ENCODE measurements around the gene PYROXD2.

PYROXD2 gene

GRCh38 chr10:98366062-98366530 lies 48.9 kb downstream of the PYROXD2 start:
- peaks cover 4% of the 10 kb centered on the region for H3K4me1 ChIP-seq (ENCODE audit: control insufficient read depth, insufficient read depth, low read length)
- no CpG with 5 or more reads among the region's 6 CpGs for WGBS (ENCODE audit: insufficient coverage, insufficient read length)
- no peak for DNase-seq (ENCODE audit: low read depth, low spot score)
- H3K4me3 ChIP-seq (ENCODE audit: low read length) = no peak overlapping the region
- H3K27ac ChIP-seq (ENCODE audit: low read length) = no peak overlapping the region
- no peaks in the 10 kb centered on the region for H3K9me3 ChIP-seq (ENCODE audit: control insufficient read depth, insufficient read depth, low read length)
- H3K27me3 ChIP-seq (ENCODE audit: control insufficient read depth, insufficient read depth, low read length) = no peaks in the 10 kb centered on the region
- no peaks in the 10 kb centered on the region for H3K36me3 ChIP-seq (ENCODE audit: control insufficient read depth, insufficient read depth, low read length)

DNA sequence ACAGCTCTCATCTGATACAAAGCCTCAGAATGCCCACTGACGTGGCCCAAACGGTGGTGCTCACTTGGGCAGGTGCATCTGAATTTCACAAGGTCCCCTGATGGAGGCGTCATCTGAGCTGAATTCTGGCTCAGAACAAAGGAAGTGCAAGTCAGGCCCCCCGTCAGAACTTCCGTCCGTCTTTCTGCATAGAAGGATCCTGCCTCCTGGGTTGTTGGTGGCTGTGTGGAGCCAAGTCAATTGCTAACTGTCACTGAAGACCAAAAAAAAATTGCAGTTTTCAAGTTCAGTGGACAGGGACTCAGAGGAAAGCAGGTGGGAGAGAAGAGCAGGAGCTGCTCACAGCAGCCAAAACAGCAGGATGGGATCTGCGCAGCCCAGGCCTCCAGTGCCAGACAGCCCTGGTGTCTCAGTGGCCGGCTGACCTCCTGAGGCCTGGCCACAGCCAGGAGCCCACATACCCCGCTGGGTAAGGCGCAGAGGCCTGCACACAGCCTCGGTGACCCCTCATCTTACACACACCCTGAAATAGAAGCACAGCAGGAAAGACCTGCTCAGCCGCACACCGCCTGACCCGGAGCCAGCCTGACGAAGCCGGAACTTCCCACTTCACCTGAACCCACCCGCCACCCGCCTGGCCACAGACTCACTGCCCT lies 49.4 kb downstream of the PYROXD2 start:
- WGBS (ENCODE audit: insufficient coverage, insufficient read length) = no CpG with 5 or more reads among the region's 18 CpGs
- Histone ChIP-seq H3K4me3 (ENCODE audit: low read length) (no peak overlapping the region), H3K4me1 (ENCODE audit: control insufficient read depth, insufficient read depth, low read length) (peaks cover 4% of the 10 kb centered on the region), H3K27me3 (ENCODE audit: control insufficient read depth, insufficient read depth, low read length) (no peaks in the 10 kb centered on the region), H3K27ac (ENCODE audit: low read length) (no peak overlapping the region), H3K9me3 (ENCODE audit: control insufficient read depth, insufficient read depth, low read length) (no peaks in the 10 kb centered on the region), H3K36me3 (ENCODE audit: control insufficient read depth, insufficient read depth, low read length) (no peaks in the 10 kb centered on the region)
- no peak for DNase-seq (ENCODE audit: low read depth, low spot score)

- no peak for DNase-seq (ENCODE audit: low read depth, low spot score)
- Histone ChIP-seq H3K27ac (ENCODE audit: low read length) (no peak overlapping the region), H3K36me3 (ENCODE audit: control insufficient read depth, insufficient read depth, low read length) (no peaks in the 10 kb centered on the region), H3K4me3 (ENCODE audit: low read length) (no peak overlapping the region), H3K4me1 (ENCODE audit: control insufficient read depth, insufficient read depth, low read length) (peaks cover 4% of the 10 kb centered on the region), H3K9me3 (ENCODE audit: control insufficient read depth, insufficient read depth, low read length) (no peaks in the 10 kb centered on the region), H3K27me3 (ENCODE audit: control insufficient read depth, insufficient read depth, low read length) (no peaks in the 10 kb centered on the region)
- no CpG with 5 or more reads among the region's 9 CpGs for WGBS (ENCODE audit: insufficient coverage, insufficient read length)
These were observed 50.4 kb downstream of the PYROXD2 start for GRCh38 chr10:98364432-98365102.

- no CpG with 5 or more reads among the region's 6 CpGs for WGBS (ENCODE audit: insufficient coverage, insufficient read length)
- no peak for DNase-seq (ENCODE audit: low read depth, low spot score)
- Histone ChIP-seq H3K9me3 (ENCODE audit: control insufficient read depth, insufficient read depth, low read length) (no peaks in the 10 kb centered on the region), H3K27ac (ENCODE audit: low read length) (no peak overlapping the region), H3K36me3 (ENCODE audit: control insufficient read depth, insufficient read depth, low read length) (no peaks in the 10 kb centered on the region), H3K4me1 (ENCODE audit: control insufficient read depth, insufficient read depth, low read length) (peaks cover 2% of the 10 kb centered on the region), H3K4me3 (ENCODE audit: low read length) (no peak overlapping the region), H3K27me3 (ENCODE audit: control insufficient read depth, insufficient read depth, low read length) (no peaks in the 10 kb centered on the region)
These were observed 51.8 kb downstream of the PYROXD2 start for GRCh38 chr10:98363220-98363619.

DNA sequence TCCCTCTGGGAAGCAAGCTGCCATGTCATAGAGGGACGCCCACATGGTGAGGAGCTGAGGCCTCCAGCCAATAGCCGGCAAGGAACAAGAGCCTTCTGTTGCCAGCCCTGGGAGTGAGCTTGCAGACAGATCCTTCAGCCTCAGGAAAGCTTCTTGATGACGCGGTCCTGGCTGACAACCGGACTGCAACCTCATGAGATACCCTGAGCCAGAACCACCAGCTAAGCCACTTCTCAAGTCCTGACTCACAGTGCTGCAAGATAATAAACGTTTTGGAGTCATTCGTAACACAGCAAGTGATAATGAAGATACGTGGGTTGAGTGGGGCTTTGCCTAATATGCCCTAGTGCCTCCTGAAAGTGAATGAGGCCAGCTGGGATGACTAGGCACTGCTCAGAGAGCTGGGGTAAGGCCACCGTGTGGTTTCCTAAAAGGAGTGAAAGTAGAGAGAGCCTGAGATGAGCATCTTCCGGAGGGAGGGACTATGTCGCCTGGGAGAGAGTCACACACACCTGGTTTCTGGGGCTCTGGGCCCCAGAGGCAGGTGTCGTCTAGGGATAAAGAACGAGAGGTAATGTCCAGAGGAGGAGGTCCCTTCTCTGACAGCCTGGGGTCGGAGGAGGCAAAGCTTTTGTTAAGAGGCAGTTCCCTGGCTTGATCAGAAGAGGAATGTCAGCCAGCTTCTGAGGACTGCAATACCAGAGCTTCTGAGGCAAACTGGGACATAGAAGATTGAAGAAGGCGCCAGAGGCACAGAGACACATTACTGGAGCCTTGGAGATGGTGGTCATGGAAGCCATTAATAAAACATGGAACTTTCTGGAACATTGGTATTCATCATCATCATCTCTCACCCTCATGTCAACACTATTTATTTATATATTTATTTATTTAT lies 53.6 kb downstream of the PYROXD2 start:
- Histone ChIP-seq H3K36me3 (ENCODE audit: control insufficient read depth, insufficient read depth, low read length) (no peaks in the 10 kb centered on the region), H3K4me3 (ENCODE audit: low read length) (no peak overlapping the region), H3K9me3 (ENCODE audit: control insufficient read depth, insufficient read depth, low read length) (no peaks in the 10 kb centered on the region), H3K27ac (ENCODE audit: low read length) (no peak overlapping the region), H3K27me3 (ENCODE audit: control insufficient read depth, insufficient read depth, low read length) (no peaks in the 10 kb centered on the region), H3K4me1 (ENCODE audit: control insufficient read depth, insufficient read depth, low read length) (no peaks in the 10 kb centered on the region)
- WGBS (ENCODE audit: insufficient coverage, insufficient read length) = no CpG with 5 or more reads among the region's 15 CpGs
- DNase-seq (ENCODE audit: low read depth, low spot score) = no peak

GRCh38 chr10:98357194-98357822 lies 57.7 kb downstream of the PYROXD2 start:
- WGBS (ENCODE audit: insufficient coverage, insufficient read length) = no CpG with 5 or more reads among the region's 5 CpGs

GRCh38 chr10:98354491-98354890 lies 60.5 kb downstream of the PYROXD2 start:
- no peaks in the 10 kb centered on the region for H3K4me1 ChIP-seq (ENCODE audit: control insufficient read depth, insufficient read depth, low read length)
- no peak overlapping the region for H3K27ac ChIP-seq (ENCODE audit: low read length)
- no peaks in the 10 kb centered on the region for H3K36me3 ChIP-seq (ENCODE audit: control insufficient read depth, insufficient read depth, low read length)
- no peaks in the 10 kb centered on the region for H3K27me3 ChIP-seq (ENCODE audit: control insufficient read depth, insufficient read depth, low read length)
- no peak overlapping the region for H3K4me3 ChIP-seq (ENCODE audit: low read length)
- WGBS (ENCODE audit: insufficient coverage, insufficient read length) = no CpG with 5 or more reads among the region's 3 CpGs
- DNase-seq (ENCODE audit: low read depth, low spot score) = no peak
- no peaks in the 10 kb centered on the region for H3K9me3 ChIP-seq (ENCODE audit: control insufficient read depth, insufficient read depth, low read length)

More at GRCh38 chr10:98357194-98357822, 57.7 kb downstream of the PYROXD2 start:
- DNase-seq (ENCODE audit: low read depth, low spot score) = no peak
- H3K36me3 ChIP-seq (ENCODE audit: control insufficient read depth, insufficient read depth, low read length) = no peaks in the 10 kb centered on the region
- no peaks in the 10 kb centered on the region for H3K4me1 ChIP-seq (ENCODE audit: control insufficient read depth, insufficient read depth, low read length)
- H3K4me3 ChIP-seq (ENCODE audit: low read length) = no peak overlapping the region
- no peaks in the 10 kb centered on the region for H3K9me3 ChIP-seq (ENCODE audit: control insufficient read depth, insufficient read depth, low read length)
- no peak overlapping the region for H3K27ac ChIP-seq (ENCODE audit: low read length)
- no peaks in the 10 kb centered on the region for H3K27me3 ChIP-seq (ENCODE audit: control insufficient read depth, insufficient read depth, low read length)

- no peaks in the 10 kb centered on the region for H3K9me3 ChIP-seq (ENCODE audit: control insufficient read depth, insufficient read depth, low read length)
- WGBS (ENCODE audit: insufficient coverage, insufficient read length) = no CpG with 5 or more reads among the region's 7 CpGs
These were observed 61.8 kb downstream of the PYROXD2 start for GRCh38 chr10:98353170-98353569.

DNA sequence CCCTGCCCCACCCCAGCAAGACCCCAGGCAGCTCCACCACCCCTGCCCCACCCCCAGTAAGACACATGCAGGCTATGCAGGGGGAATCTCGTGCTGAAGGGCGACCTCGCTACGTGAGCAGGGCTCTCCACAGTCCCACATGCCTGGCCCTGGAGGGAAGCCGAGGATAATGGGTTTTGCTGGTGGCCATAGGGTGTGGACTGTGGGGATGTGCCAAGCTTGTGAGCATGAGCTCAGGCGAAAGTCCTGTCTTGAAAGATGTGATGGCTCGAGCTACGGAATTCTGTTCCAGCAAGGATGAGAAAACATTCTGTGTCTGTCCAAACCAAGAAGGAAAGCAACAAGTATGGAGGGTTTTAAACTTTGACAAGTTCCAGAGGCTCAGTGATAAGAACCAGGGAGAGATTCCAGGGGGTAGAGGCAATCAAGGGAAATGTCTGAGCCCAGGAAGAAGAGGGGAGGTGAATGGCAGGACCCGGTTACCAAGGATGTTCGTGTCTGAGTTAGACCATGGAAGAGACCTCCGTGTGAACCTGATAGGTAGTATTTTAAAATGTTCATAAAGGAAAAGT lies 63.1 kb downstream of the PYROXD2 start:
- no peak for DNase-seq (ENCODE audit: low read depth, low spot score)
- Histone ChIP-seq H3K4me1 (ENCODE audit: control insufficient read depth, insufficient read depth, low read length) (no peaks in the 10 kb centered on the region), H3K4me3 (ENCODE audit: low read length) (no peak overlapping the region), H3K9me3 (ENCODE audit: control insufficient read depth, insufficient read depth, low read length) (no peaks in the 10 kb centered on the region), H3K27me3 (ENCODE audit: control insufficient read depth, insufficient read depth, low read length) (no peaks in the 10 kb centered on the region), H3K27ac (ENCODE audit: low read length) (no peak overlapping the region), H3K36me3 (ENCODE audit: control insufficient read depth, insufficient read depth, low read length) (no peaks in the 10 kb centered on the region)
- no CpG with 5 or more reads among the region's 11 CpGs for WGBS (ENCODE audit: insufficient coverage, insufficient read length)

More at GRCh38 chr10:98353170-98353569, 61.8 kb downstream of the PYROXD2 start:
- no peak overlapping the region for H3K4me3 ChIP-seq (ENCODE audit: low read length)
- H3K4me1 ChIP-seq (ENCODE audit: control insufficient read depth, insufficient read depth, low read length) = no peaks in the 10 kb centered on the region
- H3K27ac ChIP-seq (ENCODE audit: low read length) = no peak overlapping the region
- no peaks in the 10 kb centered on the region for H3K27me3 ChIP-seq (ENCODE audit: control insufficient read depth, insufficient read depth, low read length)
- DNase-seq (ENCODE audit: low read depth, low spot score) = no peak
- H3K36me3 ChIP-seq (ENCODE audit: control insufficient read depth, insufficient read depth, low read length) = no peaks in the 10 kb centered on the region

- Histone ChIP-seq H3K4me3 (ENCODE audit: low read length) (no peak overlapping the region), H3K4me1 (ENCODE audit: control insufficient read depth, insufficient read depth, low read length) (no peaks in the 10 kb centered on the region), H3K9me3 (ENCODE audit: control insufficient read depth, insufficient read depth, low read length) (no peaks in the 10 kb centered on the region), H3K36me3 (ENCODE audit: control insufficient read depth, insufficient read depth, low read length) (no peaks in the 10 kb centered on the region), H3K27ac (ENCODE audit: low read length) (no peak overlapping the region), H3K27me3 (ENCODE audit: control insufficient read depth, insufficient read depth, low read length) (no peaks in the 10 kb centered on the region)
- no CpG with 5 or more reads among the region's 9 CpGs for WGBS (ENCODE audit: insufficient coverage, insufficient read length)
- no peak for DNase-seq (ENCODE audit: low read depth, low spot score)
These were observed 65.5 kb downstream of the PYROXD2 start for GRCh38 chr10:98349508-98349922.

All from iPS DF 6.9 (cell line).